Amygdala (tissue), 56 donors: Measurements from ENCODE around the gene EFTUD2.

Source experiments
- DNase-seq, 56 donors: peaks; one replicate each; lab custom pipeline; 2025; lab: John Stamatoyannopoulos, UW

EFTUD2 gene

GRCh38 chr17:44898768-44899073, 524 bp downstream of the EFTUD2 start:
- DNase-seq = peak in 1 of 56 donors; percentile 33

- DNase-seq = no peak
These were observed 4.6 kb downstream of the EFTUD2 start for GRCh38 chr17:44894642-44895041.

- no peak for DNase-seq
These were observed 7.0 kb downstream of the EFTUD2 start for GRCh38 chr17:44892250-44892649.

- no peak for DNase-seq
These were observed 10.2 kb downstream of the EFTUD2 start for GRCh38 chr17:44889003-44889402.

GRCh38 chr17:44887971-44888954, 11.0 kb downstream of the EFTUD2 start:
- no peak for DNase-seq

- no peak for DNase-seq
These were observed 12.2 kb downstream of the EFTUD2 start for GRCh38 chr17:44887016-44887415.

- DNase-seq = no peak
These were observed 14.3 kb downstream of the EFTUD2 start for GRCh38 chr17:44884941-44885340.

GRCh38 chr17:44881145-44881544, 18.1 kb downstream of the EFTUD2 start:
- DNase-seq = no peak

- no peak for DNase-seq
These were observed 19.2 kb downstream of the EFTUD2 start for GRCh38 chr17:44880062-44880461.

GRCh38 chr17:44879376-44879775, 19.9 kb downstream of the EFTUD2 start:
- no peak for DNase-seq

GRCh38 chr17:44878627-44879221, 20.5 kb downstream of the EFTUD2 start:
- DNase-seq = peak in 3 of 56 donors; percentile 1 to 56 (median 18)

GRCh38 chr17:44877121-44877520, 22.1 kb downstream of the EFTUD2 start:
- no peak for DNase-seq

GRCh38 chr17:44875761-44876160, 23.5 kb downstream of the EFTUD2 start:
- DNase-seq = no peak

- peak in 10 of 56 donors; percentile 1 to 31 (median 4) for DNase-seq
These were observed 27.0 kb downstream of the EFTUD2 start for GRCh38 chr17:44872131-44872768.

GRCh38 chr17:44871556-44871955, 27.7 kb downstream of the EFTUD2 start:
- DNase-seq = peak in 2 of 56 donors; percentile 5 to 11

- no peak for DNase-seq
These were observed 31.4 kb downstream of the EFTUD2 start for GRCh38 chr17:44867841-44868240.

- DNase-seq = no peak
These were observed 33.3 kb downstream of the EFTUD2 start for GRCh38 chr17:44865931-44866330.

GRCh38 chr17:44865231-44865660, 34.0 kb downstream of the EFTUD2 start:
- DNase-seq = peak in 39 of 56 donors; percentile 1 to 79 (median 20)

- DNase-seq = no peak
These were observed 34.4 kb downstream of the EFTUD2 start for GRCh38 chr17:44864831-44865230.

GRCh38 chr17:44863061-44863918, 36.0 kb downstream of the EFTUD2 start:
- DNase-seq = no peak
